ENCODE results near the gene VWA1.

VWA1 gene

GRCh38 chr1:1421147-1421906 lies 14.2 kb upstream of the VWA1 start, which contains the start of gene ANKRD65:
TSS of gene ANKRD65 (minus strand) at chr1:1421276. CDS start at chr1:1421005, 271 bp downstream.
- Histone ChIP-seq H3K36me3 (ENCODE audit: control insufficient read depth, insufficient read depth, low read length) (no peaks in the 10 kb centered on the region), H3K9me3 (ENCODE audit: control insufficient read depth, low read length) (no peaks in the 10 kb centered on the region), H3K4me3 (ENCODE audit: low read length) (no peak within 1 kb of the TSS), H3K4me1 (ENCODE audit: control insufficient read depth, insufficient read depth, low read length) (peaks cover 11% of the 10 kb centered on the region), H3K27me3 (ENCODE audit: control insufficient read depth, insufficient read depth, low read length) (peaks cover 2% of the 10 kb centered on the region), H3K9ac (ENCODE audit: low read length) (peak within 1 kb of the TSS; percentile 34)

GRCh38 chr1:1421907-1422464 lies 13.5 kb upstream of the VWA1 start:
- no peak overlapping the region for H3K9ac ChIP-seq (ENCODE audit: low read length)

GRCh38 chr1:1422465-1423244 lies 12.8 kb upstream of the VWA1 start:
- no peaks in the 10 kb centered on the region for H3K36me3 ChIP-seq (ENCODE audit: control insufficient read depth, insufficient read depth, low read length)
- peaks cover 11% of the 10 kb centered on the region for H3K4me1 ChIP-seq (ENCODE audit: control insufficient read depth, insufficient read depth, low read length)
- no peak overlapping the region for H3K4me3 ChIP-seq (ENCODE audit: low read length)
- peaks cover 6% of the 10 kb centered on the region for H3K27me3 ChIP-seq (ENCODE audit: control insufficient read depth, insufficient read depth, low read length)
- H3K9me3 ChIP-seq (ENCODE audit: control insufficient read depth, low read length), result no peaks in the 10 kb centered on the region
- H3K9ac ChIP-seq (ENCODE audit: low read length), result no peak overlapping the region

More at GRCh38 chr1:1421907-1422464, 13.5 kb upstream of the VWA1 start:
- H3K27me3 ChIP-seq (ENCODE audit: control insufficient read depth, insufficient read depth, low read length), result peaks cover 6% of the 10 kb centered on the region
- no peaks in the 10 kb centered on the region for H3K36me3 ChIP-seq (ENCODE audit: control insufficient read depth, insufficient read depth, low read length)
- H3K4me3 ChIP-seq (ENCODE audit: low read length), result no peak overlapping the region
- peaks cover 11% of the 10 kb centered on the region for H3K4me1 ChIP-seq (ENCODE audit: control insufficient read depth, insufficient read depth, low read length)
- H3K9me3 ChIP-seq (ENCODE audit: control insufficient read depth, low read length), result no peaks in the 10 kb centered on the region

GRCh38 chr1:1423245-1423597 lies 12.3 kb upstream of the VWA1 start:
- Histone ChIP-seq H3K4me1 (ENCODE audit: control insufficient read depth, insufficient read depth, low read length) (peaks cover 11% of the 10 kb centered on the region), H3K36me3 (ENCODE audit: control insufficient read depth, insufficient read depth, low read length) (no peaks in the 10 kb centered on the region), H3K9ac (ENCODE audit: low read length) (no peak overlapping the region), H3K9me3 (ENCODE audit: control insufficient read depth, low read length) (no peaks in the 10 kb centered on the region), H3K27me3 (ENCODE audit: control insufficient read depth, insufficient read depth, low read length) (peaks cover 6% of the 10 kb centered on the region), H3K4me3 (ENCODE audit: low read length) (no peak overlapping the region)

GRCh38 chr1:1424707-1425106 lies 10.8 kb upstream of the VWA1 start:
- Histone ChIP-seq H3K9ac (ENCODE audit: low read length) (no peak overlapping the region), H3K36me3 (ENCODE audit: control insufficient read depth, insufficient read depth, low read length) (no peaks in the 10 kb centered on the region), H3K9me3 (ENCODE audit: control insufficient read depth, low read length) (no peaks in the 10 kb centered on the region), H3K27me3 (ENCODE audit: control insufficient read depth, insufficient read depth, low read length) (peaks cover 6% of the 10 kb centered on the region), H3K4me3 (ENCODE audit: low read length) (no peak overlapping the region), H3K4me1 (ENCODE audit: control insufficient read depth, insufficient read depth, low read length) (peaks cover 7% of the 10 kb centered on the region)

GRCh38 chr1:1425426-1425752 lies 10.1 kb upstream of the VWA1 start:
- Histone ChIP-seq H3K4me3 (ENCODE audit: low read length) (no peak overlapping the region), H3K9me3 (ENCODE audit: control insufficient read depth, low read length) (no peaks in the 10 kb centered on the region), H3K27me3 (ENCODE audit: control insufficient read depth, insufficient read depth, low read length) (peaks cover 6% of the 10 kb centered on the region), H3K9ac (ENCODE audit: low read length) (no peak overlapping the region), H3K4me1 (ENCODE audit: control insufficient read depth, insufficient read depth, low read length) (peaks cover 14% of the 10 kb centered on the region), H3K36me3 (ENCODE audit: control insufficient read depth, insufficient read depth, low read length) (no peaks in the 10 kb centered on the region)

GRCh38 chr1:1425753-1426495 lies 9.6 kb upstream of the VWA1 start:
- no peaks in the 10 kb centered on the region for H3K36me3 ChIP-seq (ENCODE audit: control insufficient read depth, insufficient read depth, low read length)
- H3K27me3 ChIP-seq (ENCODE audit: control insufficient read depth, insufficient read depth, low read length), result peaks cover 6% of the 10 kb centered on the region
- H3K9me3 ChIP-seq (ENCODE audit: control insufficient read depth, low read length), result no peaks in the 10 kb centered on the region
- H3K4me1 ChIP-seq (ENCODE audit: control insufficient read depth, insufficient read depth, low read length), result peaks cover 15% of the 10 kb centered on the region
- H3K4me3 ChIP-seq (ENCODE audit: low read length), result no peak overlapping the region
- H3K9ac ChIP-seq (ENCODE audit: low read length), result no peak overlapping the region

GRCh38 chr1:1426496-1427105 lies 8.9 kb upstream of the VWA1 start:
- no peak overlapping the region for H3K4me3 ChIP-seq (ENCODE audit: low read length)
- H3K27me3 ChIP-seq (ENCODE audit: control insufficient read depth, insufficient read depth, low read length), result peaks cover 6% of the 10 kb centered on the region
- no peaks in the 10 kb centered on the region for H3K9me3 ChIP-seq (ENCODE audit: control insufficient read depth, low read length)
- no peak overlapping the region for H3K9ac ChIP-seq (ENCODE audit: low read length)
- H3K36me3 ChIP-seq (ENCODE audit: control insufficient read depth, insufficient read depth, low read length), result no peaks in the 10 kb centered on the region
- peaks cover 21% of the 10 kb centered on the region for H3K4me1 ChIP-seq (ENCODE audit: control insufficient read depth, insufficient read depth, low read length)

- no peak overlapping the region for H3K9ac ChIP-seq (ENCODE audit: low read length)
- H3K9me3 ChIP-seq (ENCODE audit: control insufficient read depth, low read length), result no peaks in the 10 kb centered on the region
- peaks cover 6% of the 10 kb centered on the region for H3K27me3 ChIP-seq (ENCODE audit: control insufficient read depth, insufficient read depth, low read length)
- H3K4me1 ChIP-seq (ENCODE audit: control insufficient read depth, insufficient read depth, low read length), result peaks cover 27% of the 10 kb centered on the region
- H3K36me3 ChIP-seq (ENCODE audit: control insufficient read depth, insufficient read depth, low read length), result no peaks in the 10 kb centered on the region
- H3K4me3 ChIP-seq (ENCODE audit: low read length), result no peak overlapping the region
These were observed 8.2 kb upstream of the VWA1 start for GRCh38 chr1:1427106-1427819.

GRCh38 chr1:1427820-1428148 lies 7.7 kb upstream of the VWA1 start:
- no peak overlapping the region for H3K9ac ChIP-seq (ENCODE audit: low read length)
- H3K4me3 ChIP-seq (ENCODE audit: low read length), result no peak overlapping the region
- peaks cover 6% of the 10 kb centered on the region for H3K27me3 ChIP-seq (ENCODE audit: control insufficient read depth, insufficient read depth, low read length)
- H3K4me1 ChIP-seq (ENCODE audit: control insufficient read depth, insufficient read depth, low read length), result peaks cover 32% of the 10 kb centered on the region
- no peaks in the 10 kb centered on the region for H3K9me3 ChIP-seq (ENCODE audit: control insufficient read depth, low read length)
- no peaks in the 10 kb centered on the region for H3K36me3 ChIP-seq (ENCODE audit: control insufficient read depth, insufficient read depth, low read length)

- H3K36me3 ChIP-seq (ENCODE audit: control insufficient read depth, insufficient read depth, low read length), result no peaks in the 10 kb centered on the region
- no peak overlapping the region for H3K4me3 ChIP-seq (ENCODE audit: low read length)
- no peak overlapping the region for H3K9ac ChIP-seq (ENCODE audit: low read length)
- H3K9me3 ChIP-seq (ENCODE audit: control insufficient read depth, low read length), result no peaks in the 10 kb centered on the region
- peaks cover 36% of the 10 kb centered on the region for H3K4me1 ChIP-seq (ENCODE audit: control insufficient read depth, insufficient read depth, low read length)
- H3K27me3 ChIP-seq (ENCODE audit: control insufficient read depth, insufficient read depth, low read length), result peaks cover 6% of the 10 kb centered on the region
These were observed 7.3 kb upstream of the VWA1 start for GRCh38 chr1:1428174-1428573.
